GM12878 (cell line): ENCODE results near the gene FHIP1B. TPM values are rescaled to one million over a fixed set of nuclear protein-coding genes. Genes with fewer than 3 reads are reported as not detected.

ENCODE experiments used
- ATAC-seq: fragments of 200-7000 bp; cut with Tn5 transposase; 3 replicates; pipeline ENCODE4 v1.9.1; 2020; ENCODE audit warnings: mild to moderate bottlenecking, moderate library complexity
- BruUV-seq: library from RNA; stranded (reverse); fragments of 400-500 nt; replicated peaks from 2 replicates; lab custom pipeline; 2021; lab: Mats Ljungman, UMichigan
- CTCF ChIA-PET: fragments of 300-600 bp; sonication (Branson Sonifier 250); formaldehyde crosslinking; extraction: SDS; loops from one replicate; lab custom pipeline; 2021; ENCODE audit warnings: inconsistent platforms; lab: Yijun Ruan, JAX
- POLR2A ChIA-PET: fragments of 350-600 bp; formaldehyde crosslinking; extraction: SDS; loops from one replicate; lab custom pipeline; 2021; ENCODE audit warnings: inconsistent platforms; lab: Charles Lee
- RAD21 ChIA-PET: fragments of 300-600 bp; sonication (Branson Sonifier 250); formaldehyde crosslinking; loops from one replicate; lab custom pipeline; 2023; ENCODE audit warnings: antibody characterized with exemption; ENCODE audit not compliant: unreplicated experiment; lab: Charles Lee
- SMC1A ChIA-PET: fragments of 300-600 bp; sonication (Branson Sonifier 250); formaldehyde crosslinking; loops from one replicate; lab custom pipeline; 2023; ENCODE audit not compliant: unreplicated experiment, uncharacterized antibody; lab: Charles Lee
- DNase-seq: peaks from one replicate; pipeline ENCODE4 v3.0.0-alpha.2; 2011; ENCODE audit warnings: low read depth, low spot score
- FAIRE-seq: peaks from 3 replicates; lab custom pipeline; 2011; peaks lifted over from hg19 to GRCh38; lab: Jason Lieb, UNC
- H2AFZ ChIP-seq: 2 replicates; pipeline ENCODE4 v1.6.0; 2011; ENCODE audit warnings: low read depth, low read length, control low read depth; ENCODE audit not compliant: control insufficient read depth
- H3K27ac ChIP-seq: 2 replicates; pipeline ENCODE4 v1.5.1; 2011; ENCODE audit warnings: control low read depth; ENCODE audit not compliant: control insufficient read depth, insufficient read depth
- H3K27me3 ChIP-seq, 2 experiments: replicated peaks in 1 of 2; 2 replicates each; pipeline versions ENCODE4 v1.6.0 to v1.6.1; 2011; ENCODE audit warnings: low read length in 1 of 2; ENCODE audit not compliant: control insufficient read depth in 2 of 2, insufficient read depth in 2 of 2
- H3K36me3 ChIP-seq, 2 experiments: 2 replicates each; pipeline ENCODE4 v1.5.1; 2011; ENCODE audit warnings: low read length in 1 of 2; ENCODE audit not compliant: control insufficient read depth in 2 of 2, insufficient read depth in 2 of 2
- H3K4me1 ChIP-seq: 2 replicates; pipeline ENCODE4 v1.6.1; 2011; ENCODE audit warnings: mild to moderate bottlenecking, low read length, moderate library complexity, mixed read lengths; ENCODE audit not compliant: control insufficient read depth, insufficient read depth
- H3K4me2 ChIP-seq: 2 replicates; pipeline ENCODE4 v1.6.0; 2011; ENCODE audit warnings: control low read depth; ENCODE audit not compliant: control insufficient read depth, insufficient read depth
- H3K4me3 ChIP-seq: fragments of 200-600 bp; sonication (generic); 2 replicates; pipeline ENCODE4 v1.5.1; 2016
- H3K79me2 ChIP-seq: 2 replicates; pipeline ENCODE4 v1.6.0; 2011; ENCODE audit warnings: low read length; ENCODE audit not compliant: control insufficient read depth, insufficient read depth
- H3K9ac ChIP-seq: 2 replicates; pipeline ENCODE4 v1.8.0; 2011; ENCODE audit warnings: low read length, control low read depth, mixed read lengths; ENCODE audit not compliant: control insufficient read depth, insufficient read depth
- H3K9me3 ChIP-seq: replicated peaks from 3 replicates; pipeline ENCODE4 v1.5.1; 2011; ENCODE audit warnings: mild to moderate bottlenecking, low read length; ENCODE audit not compliant: control insufficient read depth, insufficient read depth
- H4K20me1 ChIP-seq: 2 replicates; pipeline ENCODE4 v1.6.0; 2011; ENCODE audit not compliant: control insufficient read depth, insufficient read depth
- CEBPZ ChIP-seq: fragments of 150-350 bp; IDR thresholded peaks from 2 replicates; pipeline ENCODE4 v1.6.1; 2016; ENCODE audit warnings: low read depth, low read length
- GATAD2B ChIP-seq: fragments of 450-650 bp; conservative IDR thresholded peaks from 2 replicates; pipeline ENCODE4 v1.6.1; 2017; ENCODE audit warnings: low read depth, mild to moderate bottlenecking, moderate library complexity
- MXI1 ChIP-seq: fragments of 150-350 bp; IDR thresholded peaks from 2 replicates; pipeline ENCODE4 v1.6.1; 2011; ENCODE audit warnings: low read depth, mild to moderate bottlenecking, inconsistent platforms, low read length, improper control_type of control experiment
- NBN ChIP-seq: fragments of 450-650 bp; IDR thresholded peaks from 2 replicates; pipeline ENCODE4 v1.6.1; 2016
- NR2C1 ChIP-seq: fragments of 450-650 bp; IDR thresholded peaks from 2 replicates; pipeline ENCODE4 v1.6.1; 2017; ENCODE audit warnings: antibody characterized with exemption, mild to moderate bottlenecking, moderate library complexity
- RELA ChIP-seq: fragments of 450-650 bp; IDR thresholded peaks from 2 replicates; pipeline ENCODE4 v1.8.0; 2014; ENCODE audit warnings: borderline replicate concordance; ENCODE audit not compliant: partially characterized antibody
- SMAD5 ChIP-seq: IDR thresholded peaks from 2 replicates; pipeline ENCODE4 v1.6.1; 2016; ENCODE audit warnings: antibody characterized with exemption, low read depth
- SUPT20H ChIP-seq: IDR thresholded peaks from 2 replicates; pipeline ENCODE4 v1.6.1; 2011; ENCODE audit warnings: low read depth, mild to moderate bottlenecking, low read length, moderate library complexity, borderline replicate concordance; ENCODE audit not compliant: control insufficient read depth
- ZNF622 ChIP-seq: fragments of 450-650 bp; IDR thresholded peaks from 2 replicates; pipeline ENCODE4 v1.6.1; 2017; ENCODE audit warnings: mild to moderate bottlenecking, inconsistent platforms
- ZSCAN29 ChIP-seq: fragments of 450-650 bp; IDR thresholded peaks from 2 replicates; pipeline ENCODE4 v1.6.1; 2017; ENCODE audit warnings: mild to moderate bottlenecking, moderate library complexity
- WGBS: methylation state at CpG from one replicate; pipeline ENCODE4 v1.1.6; 2016; ENCODE audit warnings: low lambda C conversion rate; ENCODE audit not compliant: insufficient replicate concordance, insufficient coverage; ENCODE audit errors: missing lambda C conversion rate; 5-methylcytosine and 5-hydroxymethylcytosine counted together
- in situ Hi-C: fragments of 300-500 bp; cut with MboI; formaldehyde crosslinking; loops from 9 replicates; pipeline ENCODE4 v1.14.3; 2018; ENCODE audit warnings: mixed read lengths
- intact Hi-C: fragments of 100-400 bp; cut with micrococcal nuclease; formaldehyde crosslinking; loops from one replicate; pipeline ENCODE4 v1.14.2; 2022; ENCODE audit not compliant: unreplicated experiment
- polyA plus RNA-seq, 11 experiments: library from polyadenylated mRNA; depleted of rRNA in 4 of 11; unstranded in 6 of 11; stranded (reverse) in 5 of 11; fragments of >200 nt; fragmentation: Nextera tagmentation in 4 of 11; fragmentation: Illumina TruSeq in 1 of 11; extraction: Ambion mirVana in 4 of 11; extraction: Trizol in 1 of 11; gene quantifications; 1 replicate in 1 of 11; 2 replicates in 10 of 11; pipeline versions ENCODE4 v1.2.1 to v1.2.3, GENCODE V29; 2011 to 2016; ENCODE audit warnings: inconsistent platforms in 2 of 11, missing spikeins in 2 of 11, low read depth in 1 of 11
- total RNA-seq, 4 experiments: library from RNA; depleted of rRNA in 3 of 4; stranded (reverse); fragments of >200 nt in 3 of 4; fragmentation: Illumina TruSeq in 1 of 4; extraction: Trizol in 1 of 4; gene quantifications; 2 replicates each; pipeline versions ENCODE4 v1.2.1 to v1.2.3, GENCODE V29; 2013 to 2021
- TF ChIP-seq, protein P1 (sequence below): IDR thresholded peaks from 2 replicates; pipeline ENCODE4 v1.6.1; 2011; ENCODE audit warnings: borderline replicate concordance, low read depth, mild to moderate bottlenecking, moderate library complexity, mixed read lengths, low read length; ENCODE audit not compliant: insufficient read depth; ENCODE audit errors: extremely low read length

FHIP1B gene
- total and polyA plus RNA-seq, 10 of the 15 experiments (the other 5 are each of a cell fraction or from before 2014, with no cell fraction given) = 0.90 to 28.1 (median 11.1) TPM

DNA sequence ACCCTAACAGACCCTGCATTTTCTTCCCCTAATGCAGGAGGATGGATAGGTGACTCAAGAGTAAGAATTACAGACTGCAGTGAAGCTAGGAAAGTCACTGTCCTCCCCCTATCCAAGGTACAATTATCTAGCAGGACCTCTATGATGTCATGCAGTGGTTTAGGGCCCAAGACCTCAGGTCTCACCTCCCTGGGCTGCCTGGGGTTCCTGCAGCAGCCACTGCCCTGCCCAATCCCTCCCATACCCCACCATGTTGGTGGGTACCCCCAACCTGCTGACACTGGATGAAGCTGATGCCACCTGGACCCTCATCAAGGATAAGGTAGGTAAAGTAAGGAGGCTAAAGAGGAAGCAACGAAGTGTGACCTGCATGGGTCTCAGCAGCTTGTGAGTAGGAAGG lies 29.1 kb downstream of the FHIP1B start, which contains the start of gene C11orf42:
TSS of gene C11orf42 (plus strand) at position 192 of the 400 bp plus-strand sequence. CDS start at position 251, 59 bp downstream.
- no TSS peak for BruUV-seq
- H3K4me3 ChIP-seq = no peak within 1 kb of the TSS
- H3K36me3 ChIP-seq = no peaks in the 10 kb centered on the region; a peak in 1 of 4 replicates
- POLR2A ChIA-PET = no interaction called here
- in situ Hi-C loops = no loop called here
- ATAC-seq (no peak), DNase-seq (no peak), FAIRE-seq (no peak)
- no peaks in the 10 kb centered on the region for H3K9me3 ChIP-seq
- H4K20me1 ChIP-seq = no peaks in the 10 kb centered on the region
- TF ChIP-seq NR2C1 = no peak
- TF ChIP-seq NBN = no peak
- TF ChIP-seq, protein P1, sequence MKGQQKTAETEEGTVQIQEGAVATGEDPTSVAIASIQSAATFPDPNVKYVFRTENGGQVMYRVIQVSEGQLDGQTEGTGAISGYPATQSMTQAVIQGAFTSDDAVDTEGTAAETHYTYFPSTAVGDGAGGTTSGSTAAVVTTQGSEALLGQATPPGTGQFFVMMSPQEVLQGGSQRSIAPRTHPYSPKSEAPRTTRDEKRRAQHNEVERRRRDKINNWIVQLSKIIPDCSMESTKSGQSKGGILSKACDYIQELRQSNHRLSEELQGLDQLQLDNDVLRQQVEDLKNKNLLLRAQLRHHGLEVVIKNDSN = no peak
- TF ChIP-seq RELA = no peak
- TF ChIP-seq MXI1 = no peak
- TF ChIP-seq GATAD2B = no peak
- no peak for TF ChIP-seq ZSCAN29
- no peak for TF ChIP-seq CEBPZ
- TF ChIP-seq ZNF622 = no peak
- no peak for TF ChIP-seq SMAD5
- TF ChIP-seq SUPT20H = no peak
- H3K27ac ChIP-seq = no peak within 1 kb of the TSS
- H3K9ac ChIP-seq = no peak within 1 kb of the TSS
- CTCF ChIA-PET = no interaction called here
- H3K4me2 ChIP-seq = no peak within 1 kb of the TSS
- RAD21 ChIA-PET = no interaction called here
- intact Hi-C loops = no loop called here
- 89% methylated on average over 1 of the region's 1 CpG for WGBS
- no peaks in the 10 kb centered on the region for H3K27me3 ChIP-seq
- no peak within 1 kb of the TSS for H2AFZ ChIP-seq
- H3K4me1 ChIP-seq = peaks cover 9% of the 10 kb centered on the region
- H3K79me2 ChIP-seq = no peaks in the 10 kb centered on the region
- SMC1A ChIA-PET = interaction anchor here (0.7 to 2.7 kb wide), 5 partner anchors 9 to 660 kb away, joined by 3 to 12 read pairs (median 4); partner anchors contain the start of gene FHIP1B
